Esophagus (tissue), 2 donors: ENCODE data around the gene COX8C. TPM values are rescaled to one million over a fixed set of nuclear protein-coding genes. Genes with fewer than 3 reads are reported as not detected.

Source experiments
- H3K27ac ChIP-seq, 2 donors: one replicate each; pipeline ENCODE4 v1.5.1; 2013; ENCODE audit warnings: low read depth in 2 of 2, mild to moderate bottlenecking in 2 of 2, inconsistent platforms in 1 of 2, low read length in 1 of 2, moderate library complexity in 1 of 2
- H3K27me3 ChIP-seq, 2 donors: one replicate each; pipeline ENCODE4 v1.6.1; 2013; ENCODE audit warnings: low read length in 2 of 2, control low read depth in 1 of 2, mild to moderate bottlenecking in 1 of 2; ENCODE audit not compliant: insufficient read depth in 2 of 2, control insufficient read depth in 1 of 2
- H3K36me3 ChIP-seq, 2 donors: one replicate each; pipeline ENCODE4 v1.6.1; 2013; ENCODE audit warnings: low read length in 1 of 2; ENCODE audit not compliant: control insufficient read depth in 2 of 2, insufficient read depth in 2 of 2
- H3K4me1 ChIP-seq, 2 donors: one replicate each; pipeline ENCODE4 v1.6.1; 2013; ENCODE audit warnings: low read length in 1 of 2; ENCODE audit not compliant: control insufficient read depth in 2 of 2, insufficient read depth in 2 of 2
- H3K4me3 ChIP-seq, 2 donors: one replicate each; pipeline ENCODE4 v1.5.1; 2013; ENCODE audit warnings: low read length in 2 of 2, mild to moderate bottlenecking in 2 of 2, low read depth in 1 of 2, moderate library complexity in 1 of 2
- H3K9me3 ChIP-seq, 2 donors: one replicate each; pipeline ENCODE4 v1.6.1; 2013; ENCODE audit warnings: mild to moderate bottlenecking in 2 of 2, low read depth in 1 of 2, low read length in 1 of 2, moderate library complexity in 1 of 2; ENCODE audit not compliant: control insufficient read depth in 2 of 2, insufficient read depth in 1 of 2
- WGBS, 2 donors: extraction: QIAGEN DNeasy Blood & Tissue Kit; methylation state at CpG; one replicate each; pipeline ENCODE4 v1.1.7; 2013; 5-methylcytosine and 5-hydroxymethylcytosine counted together
- polyA plus RNA-seq, 2 donors: library from polyadenylated mRNA; stranded (reverse); fragments of 200-250 nt; gene quantifications; one replicate each; pipeline ENCODE4 v1.2.3, GENCODE V29; 2013
- donor health status: healthy with polysubstance abuse.
- donor health status: Bipolar disorder and iron deficiency.

The COX8C gene
- polyA plus RNA-seq, 2 donors = not detected

- 86 to 88% methylated on average over 2 of the region's 2 CpGs for WGBS, 2 donors
- Histone ChIP-seq H3K9me3 (no peaks in the 10 kb centered on the region), H3K27ac (no peak overlapping the region), H3K36me3 (no peaks in the 10 kb centered on the region), H3K4me3 (no peak overlapping the region), H3K27me3 (no peaks in the 10 kb centered on the region), H3K4me1 (no peaks in the 10 kb centered on the region)
Measured at GRCh38 chr14:93308686-93309345, 38.2 kb upstream of the COX8C start.

GRCh38 chr14:93309427-93309966, 37.5 kb upstream of the COX8C start:
- no peaks in the 10 kb centered on the region for H3K27me3 ChIP-seq
- no peak overlapping the region for H3K4me3 ChIP-seq
- peak overlapping the region in 1 of 2 donors; percentile 13 for H3K27ac ChIP-seq
- H3K36me3 ChIP-seq = no peaks in the 10 kb centered on the region
- H3K4me1 ChIP-seq = no peaks in the 10 kb centered on the region
- no peaks in the 10 kb centered on the region for H3K9me3 ChIP-seq
- 70 to 93% methylated on average over 2 of the region's 2 CpGs for WGBS, 2 donors

GRCh38 chr14:93311082-93311481, 35.9 kb upstream of the COX8C start:
- Histone ChIP-seq H3K9me3 (no peaks in the 10 kb centered on the region), H3K4me1 (no peaks in the 10 kb centered on the region)
- 42 to 47% methylated on average over 1 of the region's 1 CpG for WGBS, 2 donors

GRCh38 chr14:93315575-93315974, 31.4 kb upstream of the COX8C start:
- Histone ChIP-seq H3K27me3 (no peaks in the 10 kb centered on the region), H3K36me3 (no peaks in the 10 kb centered on the region), H3K4me1 (no peaks in the 10 kb centered on the region), H3K4me3 (no peak overlapping the region), H3K27ac (no peak overlapping the region), H3K9me3 (no peaks in the 10 kb centered on the region)

More at GRCh38 chr14:93311082-93311481, 35.9 kb upstream of the COX8C start:
- H3K36me3 ChIP-seq = no peaks in the 10 kb centered on the region
- H3K27me3 ChIP-seq = no peaks in the 10 kb centered on the region
- H3K27ac ChIP-seq = no peak overlapping the region
- H3K4me3 ChIP-seq = no peak overlapping the region

- Histone ChIP-seq H3K27ac (no peak overlapping the region), H3K4me1 (no peaks in the 10 kb centered on the region)
- WGBS, 2 donors = 76 to 78% methylated on average over 4 of the region's 4 CpGs
Measured at GRCh38 chr14:93316716-93317115, 30.3 kb upstream of the COX8C start.

GRCh38 chr14:93317210-93317874, 29.6 kb upstream of the COX8C start:
- H3K9me3 ChIP-seq = no peaks in the 10 kb centered on the region
- no peaks in the 10 kb centered on the region for H3K36me3 ChIP-seq
- no peak overlapping the region for H3K27ac ChIP-seq
- no peaks in the 10 kb centered on the region for H3K27me3 ChIP-seq
- no peak overlapping the region for H3K4me3 ChIP-seq
- no peaks in the 10 kb centered on the region for H3K4me1 ChIP-seq
- 74 to 83% methylated on average over 7 of the region's 7 CpGs for WGBS, 2 donors

More at GRCh38 chr14:93316716-93317115, 30.3 kb upstream of the COX8C start:
- no peaks in the 10 kb centered on the region for H3K36me3 ChIP-seq
- H3K27me3 ChIP-seq = no peaks in the 10 kb centered on the region
- no peaks in the 10 kb centered on the region for H3K9me3 ChIP-seq
- no peak overlapping the region for H3K4me3 ChIP-seq

GRCh38 chr14:93317875-93318807, 28.8 kb upstream of the COX8C start:
- no peaks in the 10 kb centered on the region for H3K27me3 ChIP-seq
- 57 to 64% methylated on average over 6 of the region's 6 CpGs for WGBS, 2 donors
- H3K36me3 ChIP-seq = no peaks in the 10 kb centered on the region
- H3K9me3 ChIP-seq = no peaks in the 10 kb centered on the region
- H3K4me1 ChIP-seq = peaks cover 0 to 3% of the 10 kb centered on the region in 2 donors
- H3K27ac ChIP-seq = no peak overlapping the region
- no peak overlapping the region for H3K4me3 ChIP-seq

GRCh38 chr14:93318927-93319326, 28.1 kb upstream of the COX8C start:
- H3K4me1 ChIP-seq = peaks cover 0 to 3% of the 10 kb centered on the region in 2 donors
- no peaks in the 10 kb centered on the region for H3K36me3 ChIP-seq
- 85 to 93% methylated on average over 5 of the region's 5 CpGs for WGBS, 2 donors
- H3K27ac ChIP-seq = no peak overlapping the region
- H3K4me3 ChIP-seq = no peak overlapping the region
- H3K27me3 ChIP-seq = no peaks in the 10 kb centered on the region
- no peaks in the 10 kb centered on the region for H3K9me3 ChIP-seq

- Histone ChIP-seq H3K4me3 (no peak overlapping the region), H3K36me3 (no peaks in the 10 kb centered on the region), H3K4me1 (peaks cover 0 to 3% of the 10 kb centered on the region in 2 donors), H3K27me3 (no peaks in the 10 kb centered on the region), H3K27ac (no peak overlapping the region), H3K9me3 (no peaks in the 10 kb centered on the region)
- 77 to 84% methylated on average over 2 of the region's 2 CpGs for WGBS, 2 donors
Measured at GRCh38 chr14:93319494-93319893, 27.5 kb upstream of the COX8C start.
